T-helper 2 cell treated with Interferon-gamma antibody and Interleukin-4, amounts not matched to agents 100 ng/mL and 5 ng/mL, for 36 hours (primary cell): ENCODE results near the gene ECI1. TPM values are rescaled to one million over a fixed set of nuclear protein-coding genes. Genes with fewer than 3 reads are reported as not detected.
"Not testable (repeated sequence)": the region's sequence is repeated elsewhere in the genome, so short reads cannot be mapped to it uniquely, and the experiment has no call there.

ENCODE experiments used
- intact Hi-C: fragments of 100-400 bp; cut with micrococcal nuclease; formaldehyde crosslinking; loops from one replicate; pipeline ENCODE4 v1.15.1; 2023
- total RNA-seq: library from RNA; stranded (reverse); gene quantifications from 2 replicates; pipeline ENCODE4 v1.2.3, GENCODE V29; 2022

The ECI1 gene
- total RNA-seq, 1 donor from 2014 or later: 30.2 TPM

DNA sequence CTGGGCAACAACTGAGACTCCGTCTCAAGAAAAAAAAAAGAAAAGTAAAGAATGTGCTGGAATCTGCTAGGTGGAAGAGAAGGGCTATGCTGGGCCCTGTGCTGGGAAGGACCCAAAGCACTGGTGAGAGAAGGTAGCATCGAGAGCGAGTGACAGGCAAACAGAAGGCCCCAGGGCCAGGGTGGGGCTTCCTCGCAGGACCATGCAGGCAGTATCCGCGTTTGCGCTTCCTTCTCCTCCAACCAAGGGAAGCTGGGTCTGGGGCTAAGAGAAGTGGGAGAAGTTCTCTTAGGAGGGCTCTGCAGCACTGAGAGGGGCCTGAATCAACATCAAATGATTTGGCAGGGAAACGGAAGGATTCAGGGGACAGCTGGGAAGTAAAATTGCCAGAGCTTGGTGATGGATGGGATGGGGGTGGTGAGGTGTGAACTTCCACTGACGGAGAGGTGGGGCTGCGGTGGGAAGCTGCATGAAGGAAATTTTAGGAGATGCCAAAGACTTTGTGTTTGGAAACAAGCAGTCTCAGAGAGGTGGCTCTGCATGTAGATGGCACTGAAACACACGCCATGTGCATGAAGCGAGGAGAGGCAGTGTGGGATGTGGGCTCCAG lies 5.2 kb upstream of the ECI1 start:
- intact Hi-C loops: no loop called here

DNA sequence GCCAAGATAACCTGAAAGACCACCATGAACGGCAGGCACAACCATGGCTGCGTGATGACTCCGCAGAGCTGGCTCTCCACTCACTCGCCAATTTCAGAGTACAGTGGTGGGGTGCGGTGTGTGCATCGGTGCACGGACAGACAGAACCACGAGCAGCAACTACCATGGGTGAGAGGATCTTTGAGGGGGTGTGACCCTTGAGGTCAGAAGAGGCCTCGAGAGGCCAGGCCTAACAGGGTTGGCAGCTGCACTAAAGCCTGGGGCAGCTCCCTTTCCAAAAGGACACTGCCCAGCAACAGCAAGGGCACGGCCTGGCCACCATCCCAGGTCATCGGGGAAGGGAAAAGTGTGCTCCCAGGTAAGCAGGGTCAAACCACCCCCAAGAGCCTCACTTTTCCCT lies 1.9 kb upstream of the ECI1 start:
- intact Hi-C loops: loop anchor here (5.0 kb wide), 1 partner anchor 41 kb away; the partner anchor contains the start of genes BRICD5 and PGP

DNA sequence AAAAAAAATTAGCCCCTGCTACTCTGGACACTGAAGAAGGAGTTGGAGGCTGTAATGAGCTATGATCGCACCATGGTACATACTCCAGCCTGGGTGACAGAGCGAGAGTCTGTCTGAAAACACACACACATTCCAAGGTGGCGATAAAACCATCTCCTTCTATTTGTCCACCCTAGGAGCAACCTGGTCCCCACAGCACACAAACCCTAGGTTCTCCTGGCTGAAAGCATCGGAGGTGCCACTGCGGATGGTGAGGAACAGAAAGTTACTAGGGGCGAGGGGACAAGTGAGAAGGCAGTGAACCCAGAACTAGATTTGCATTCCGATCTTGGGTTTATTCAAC lies 1.4 kb upstream of the ECI1 start:
- intact Hi-C loops: loop anchor here (5.0 kb wide), 1 partner anchor 40 kb away; the partner anchor contains the start of genes BRICD5 and PGP

GRCh38 chr16:2250652-2251295 lies 613 bp downstream of the ECI1 start:
- intact Hi-C loops: loop anchor here (2.0 to 5.0 kb wide), 2 partner anchors 28 to 38 kb away; partner anchors contain the start of genes BRICD5, E4F1 and PGP

DNA sequence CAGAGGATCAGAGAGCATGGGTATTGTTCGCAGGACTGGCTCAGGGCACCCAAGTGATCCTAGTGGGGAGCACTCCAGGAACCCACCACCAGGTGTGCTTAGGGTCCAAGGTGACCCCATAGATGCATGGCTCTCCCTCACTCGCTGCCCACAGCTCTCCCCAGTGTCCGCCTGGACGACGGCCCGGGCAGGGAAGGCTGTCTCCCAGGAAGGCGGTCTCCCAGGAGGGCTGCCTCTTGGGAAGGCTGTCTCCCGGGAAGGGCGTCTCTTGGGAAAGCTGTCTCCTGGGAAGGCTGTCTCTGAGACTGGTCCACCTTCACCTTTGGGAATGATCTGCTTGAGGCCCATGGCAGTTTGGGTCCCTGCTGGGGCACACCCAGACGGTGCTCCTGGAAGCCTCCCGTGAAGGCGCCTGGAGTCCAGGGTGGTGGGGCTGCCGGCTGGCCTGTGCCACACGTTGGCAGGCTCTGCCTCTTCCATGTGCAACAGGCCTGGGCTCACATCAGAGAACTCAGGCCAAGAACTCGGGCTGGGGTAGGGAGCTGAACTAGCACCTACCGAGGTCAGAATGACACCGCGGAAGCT lies 5.0 kb downstream of the ECI1 start:
- intact Hi-C loops: no loop called here

GRCh38 chr16:2244926-2245795 lies 6.2 kb downstream of the ECI1 start:
- intact Hi-C loops: no loop called here

DNA sequence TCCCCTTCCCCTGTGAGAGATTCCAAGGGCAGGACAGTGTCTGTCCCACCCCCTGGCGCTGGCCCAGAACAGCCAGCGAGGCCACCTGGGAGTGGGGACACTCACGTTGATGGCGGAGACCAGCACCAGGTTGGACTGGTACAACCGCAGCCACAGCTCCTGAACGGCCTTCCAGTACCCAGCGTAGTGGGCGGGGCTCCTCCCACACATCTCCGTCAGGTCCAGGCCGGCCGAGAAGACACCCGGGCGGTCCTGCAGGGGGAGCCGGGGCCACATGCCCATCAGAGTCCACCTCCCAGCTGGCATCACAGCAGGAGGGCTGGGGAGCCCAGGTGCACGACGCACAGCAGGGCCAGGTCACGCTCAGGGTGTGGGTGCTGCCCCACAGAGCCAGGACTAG lies 7.1 kb downstream of the ECI1 start:
- intact Hi-C loops: no loop called here

DNA sequence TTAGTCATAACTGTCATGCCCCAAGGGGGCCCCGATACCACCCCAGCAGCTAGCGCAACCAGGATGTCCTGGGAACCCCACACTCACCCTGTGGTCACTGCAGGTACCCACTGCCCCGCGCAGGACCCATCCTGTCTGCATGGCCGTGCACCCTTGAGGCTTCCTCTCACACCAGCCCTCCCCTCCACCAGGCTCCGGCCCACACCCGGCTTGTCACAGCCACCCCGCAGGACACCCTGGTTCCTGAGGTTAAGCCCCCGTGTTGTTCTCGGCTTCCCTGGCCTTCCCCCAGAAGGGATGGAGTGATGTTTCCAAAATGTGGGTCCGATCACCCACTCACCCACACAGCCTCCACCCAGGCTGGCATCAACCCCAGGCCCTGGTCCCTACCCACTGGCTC lies 7.6 kb downstream of the ECI1 start:
- intact Hi-C loops: no loop called here

DNA sequence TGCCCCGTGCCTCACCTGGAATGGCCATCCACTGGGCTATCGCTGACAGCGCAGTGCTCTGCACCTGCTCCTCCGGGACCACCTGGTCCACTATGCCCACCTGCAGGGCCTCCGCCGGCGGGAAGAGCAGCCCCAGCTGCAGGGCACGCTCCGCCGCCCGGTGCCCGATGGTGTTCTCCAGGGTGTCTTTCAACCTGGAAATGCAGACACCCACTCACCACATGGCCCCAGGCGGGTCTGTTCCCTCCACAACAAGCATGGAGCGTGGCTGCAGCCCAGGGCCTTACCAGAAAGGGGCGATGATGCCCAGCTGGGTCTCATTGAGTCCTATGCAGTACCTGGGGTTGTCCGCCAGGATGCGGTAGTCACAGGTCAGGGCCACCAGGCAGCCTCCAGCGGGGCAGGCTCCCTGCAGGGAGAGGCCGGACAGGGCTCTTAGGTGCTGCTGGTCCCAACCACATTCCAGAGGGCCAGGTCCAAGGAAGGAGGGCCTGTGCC lies 8.3 kb downstream of the ECI1 start:
- intact Hi-C loops: no loop called here

DNA sequence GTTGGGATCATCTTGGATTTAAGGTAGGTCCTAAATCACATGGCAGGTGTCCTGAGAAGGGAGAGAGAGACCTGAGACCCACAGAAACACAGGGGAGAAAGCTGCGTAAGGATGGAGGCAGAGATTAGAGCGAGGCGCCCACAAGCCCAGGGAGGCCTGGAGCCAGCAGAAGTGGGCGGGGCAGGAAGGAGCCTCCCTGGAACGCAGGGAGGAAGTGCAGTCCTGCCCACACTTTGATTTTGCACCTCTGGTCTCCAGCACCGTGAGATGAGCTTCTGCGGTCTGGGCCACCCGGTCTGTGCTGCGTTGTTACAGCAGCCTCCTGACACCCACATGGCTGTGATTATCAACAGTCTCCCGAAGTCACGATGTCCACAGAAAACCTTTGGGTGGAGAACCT lies 8.8 kb downstream of the ECI1 start:
- intact Hi-C loops: no loop called here

DNA sequence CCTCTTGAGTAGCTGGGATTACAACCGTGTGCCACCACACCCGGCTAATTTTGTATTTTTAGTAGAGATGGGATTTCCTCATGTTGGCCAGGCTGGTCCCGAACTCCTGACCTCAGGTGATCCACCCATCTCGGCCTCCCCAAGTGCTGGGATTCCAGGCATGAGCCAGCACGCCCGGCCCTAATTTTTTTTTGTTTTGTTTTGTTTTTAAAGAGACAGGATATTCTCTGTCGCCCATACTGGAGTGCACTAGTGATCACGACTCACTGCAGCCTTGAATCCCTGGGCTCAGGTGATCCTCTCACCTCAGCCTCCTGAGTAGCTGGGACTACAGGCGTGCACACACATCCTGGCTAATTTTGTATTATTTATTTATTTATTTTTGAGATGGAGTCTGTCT lies 11.1 kb downstream of the ECI1 start:
- intact Hi-C loops: not testable (repeated sequence)

DNA sequence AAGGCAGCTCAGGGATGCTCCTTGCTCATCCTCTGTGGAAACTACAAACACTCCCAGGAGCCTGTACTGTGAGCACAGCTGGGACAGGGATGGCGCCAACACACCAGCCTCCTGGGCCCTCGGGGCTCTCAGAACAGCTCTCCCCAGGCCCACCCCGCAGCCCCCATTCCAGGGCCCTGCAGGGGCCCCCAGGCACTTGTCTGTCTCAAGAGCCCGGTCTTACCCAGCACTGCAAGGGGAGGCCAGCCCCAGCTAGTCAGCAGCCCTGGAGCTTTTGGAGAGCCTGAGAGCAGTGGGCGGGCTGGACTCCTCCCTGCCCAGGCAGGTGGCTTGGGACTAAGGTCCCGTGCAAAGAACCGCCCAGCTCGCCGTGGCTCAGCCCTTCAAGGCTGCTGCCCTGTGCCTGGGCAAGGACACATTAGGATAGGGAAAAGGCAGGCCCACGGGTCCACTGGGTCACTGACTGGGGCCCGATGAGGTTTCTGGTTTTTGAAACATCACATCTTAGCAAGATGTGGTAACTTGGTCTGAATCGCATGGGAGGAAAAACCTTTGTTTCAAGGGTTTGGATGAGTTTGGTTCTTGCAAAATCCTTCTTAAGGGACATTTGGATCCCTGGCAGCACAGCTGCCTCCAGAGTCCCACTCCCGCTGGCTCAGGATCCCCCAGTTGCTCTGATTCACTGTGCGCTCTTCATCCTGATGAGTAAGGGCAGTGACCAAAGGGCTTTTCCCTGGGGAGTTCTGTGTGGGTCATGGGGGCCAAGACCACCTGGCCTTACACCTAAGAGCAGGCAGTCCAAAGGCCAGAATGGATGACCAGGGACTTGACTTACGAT lies 12.3 kb downstream of the ECI1 start:
- intact Hi-C loops: no loop called here

DNA sequence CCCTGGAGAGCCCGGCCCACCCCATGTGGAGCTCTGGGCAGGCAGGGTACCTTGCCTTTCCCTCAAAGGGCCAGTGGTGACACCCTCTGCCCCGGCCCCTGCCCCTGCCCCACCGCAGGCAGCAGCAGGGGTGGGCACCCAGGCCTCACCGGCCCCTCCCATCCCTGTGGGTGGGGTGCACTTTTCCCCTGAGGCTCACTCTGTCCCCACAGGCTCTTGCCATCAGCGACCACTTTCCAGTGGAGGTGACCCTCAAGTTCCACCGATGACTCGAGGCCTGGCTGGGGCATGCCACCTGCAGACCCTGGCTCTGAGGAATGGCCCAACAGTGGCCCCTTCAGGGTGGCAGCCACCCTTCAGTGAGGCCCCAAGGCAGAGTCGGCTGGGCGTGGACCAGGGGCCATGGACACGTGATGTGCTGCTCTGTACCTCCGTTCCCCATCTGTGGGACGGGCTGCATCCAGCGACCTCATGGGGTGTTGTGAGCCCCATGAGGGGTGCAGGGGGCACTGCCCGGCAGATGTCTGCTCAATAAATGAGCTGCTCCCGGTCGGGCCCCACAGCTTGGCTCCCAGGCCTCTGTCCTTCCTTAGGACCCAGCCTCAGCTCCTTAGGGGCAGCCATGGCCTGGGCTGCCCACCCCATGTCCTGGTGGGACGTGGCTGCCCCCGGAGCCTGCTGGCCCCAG lies 13.1 kb downstream of the ECI1 start:
- intact Hi-C loops: no loop called here

- intact Hi-C loops: no loop called here
These were observed 13.8 kb downstream of the ECI1 start for GRCh38 chr16:2237493-2238149.

DNA sequence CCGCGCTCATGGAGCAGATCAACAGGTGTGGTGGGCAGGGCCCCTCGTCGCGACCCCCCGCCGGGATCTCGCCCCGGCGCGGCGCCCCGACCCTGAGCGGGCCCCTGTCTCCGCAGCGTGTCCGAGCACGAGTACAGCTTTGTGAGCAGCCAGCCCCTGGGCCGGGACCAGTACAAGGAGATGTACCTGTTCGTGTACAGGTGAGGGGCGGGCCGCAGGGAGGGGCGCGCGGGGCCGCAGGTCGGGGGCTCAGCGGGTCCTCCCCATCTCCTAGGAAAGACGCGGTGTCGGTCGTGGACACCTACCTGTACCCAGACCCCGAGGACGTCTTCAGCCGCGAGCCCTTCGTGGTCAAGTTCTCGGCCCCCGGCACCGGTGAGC lies 14.3 kb downstream of the ECI1 start:
- intact Hi-C loops: no loop called here

DNA sequence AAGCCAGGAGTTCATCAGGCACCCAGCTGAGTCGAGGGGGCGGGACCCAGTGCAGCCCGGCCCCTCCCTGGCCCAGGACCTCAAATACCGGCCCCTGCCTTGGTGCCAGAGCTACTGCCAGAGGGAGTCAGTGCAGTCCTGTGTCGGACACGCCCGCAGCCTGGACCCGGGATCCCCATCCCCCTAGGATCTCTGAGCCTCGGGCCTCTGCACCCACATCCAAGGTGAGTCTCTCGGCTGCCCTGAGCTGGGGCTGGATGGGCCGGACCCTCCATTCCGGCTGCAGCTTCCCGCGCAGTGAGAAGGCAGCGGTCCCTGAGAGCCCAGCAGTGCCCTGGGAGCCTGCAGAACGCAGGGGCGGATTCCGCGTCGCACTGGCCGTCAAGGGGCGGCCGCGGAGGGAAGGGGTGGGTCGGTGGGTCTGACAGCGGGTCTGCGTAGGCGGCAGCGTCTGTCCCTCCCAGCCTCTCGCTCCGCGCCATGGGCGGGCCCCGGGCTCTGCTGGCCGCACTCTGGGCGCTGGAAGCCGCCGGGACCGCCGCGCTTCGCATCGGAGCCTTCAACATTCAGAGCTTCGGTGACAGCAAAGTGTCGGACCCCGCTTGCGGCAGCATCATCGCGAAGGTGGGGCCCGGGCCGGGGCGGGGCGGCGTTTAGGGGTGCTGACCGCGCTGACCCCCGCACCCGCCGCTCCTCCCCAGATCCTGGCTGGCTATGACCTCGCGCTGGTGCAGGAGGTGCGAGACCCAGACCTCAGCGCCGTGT lies 14.9 kb downstream of the ECI1 start, which contains the start of gene DNASE1L2:
Gene DNASE1L2 (plus strand): TSS at position 108 of the 765 bp plus-strand sequence. CDS start 373 bp downstream, at position 481.
- intact Hi-C loops: no loop called here

DNA sequence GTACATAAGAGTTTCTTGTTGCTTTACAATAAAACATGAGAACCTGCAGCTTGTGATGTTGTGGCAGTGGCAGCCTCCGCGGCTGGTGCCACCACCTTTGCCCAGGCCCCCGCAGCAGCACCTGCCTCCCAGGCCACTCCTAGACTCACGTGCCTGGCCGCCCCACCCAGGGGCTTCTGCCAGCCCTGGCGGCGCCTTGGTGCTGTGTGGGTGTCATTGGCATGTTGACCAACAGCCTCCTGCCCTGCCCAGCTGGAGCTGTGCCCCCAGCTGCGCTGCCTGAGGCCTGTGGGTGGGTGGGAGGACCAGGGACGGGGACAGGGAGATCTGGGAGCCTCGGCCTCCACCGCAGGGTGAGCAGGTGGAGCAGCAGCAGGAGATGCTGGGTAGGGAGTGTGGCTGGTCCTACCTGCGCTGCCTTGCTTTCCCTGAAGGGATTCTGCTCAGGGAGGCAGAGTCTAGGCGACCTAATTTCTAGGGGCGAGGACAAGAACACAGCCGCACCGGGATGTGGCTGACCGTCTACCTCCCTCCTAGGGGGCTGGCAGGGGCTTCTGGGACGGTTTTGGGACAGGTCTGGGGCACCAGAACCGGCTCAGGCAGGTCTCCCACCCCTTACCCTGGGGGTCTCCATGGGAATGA lies 15.6 kb downstream of the ECI1 start:
- intact Hi-C loops: no loop called here

- intact Hi-C loops: no loop called here
These were observed 16.1 kb downstream of the ECI1 start for GRCh38 chr16:2235234-2235651.
